Measurements from ENCODE around the gene PYCR2.

The PYCR2 gene

DNA sequence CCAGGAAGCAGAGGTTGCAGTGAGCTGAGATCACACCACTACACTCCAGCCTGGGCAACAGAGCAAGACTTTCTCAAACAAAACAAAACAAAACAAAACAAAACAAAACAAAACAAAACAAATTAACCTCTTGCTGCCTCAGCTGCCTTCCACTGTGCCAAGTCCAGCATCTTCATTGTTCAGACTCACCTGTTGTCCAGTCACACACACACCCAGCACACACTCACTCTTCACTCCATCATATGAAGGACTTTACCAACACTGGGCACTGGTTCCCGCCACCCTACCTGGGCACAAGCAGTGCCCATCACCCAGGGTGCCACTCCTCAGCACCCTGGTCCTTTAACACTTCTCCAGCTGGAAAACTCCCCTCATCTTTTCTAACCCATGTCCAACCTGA lies 14.6 kb downstream of the PYCR2 start:
- DNase-seq (ENCODE audit: low spot score): no peak
- no peak for TF ChIP-seq CTCF (IDR thresholded peaks at IDR 0.05; ENCODE audit: extremely low read depth, insufficient read depth, missing control alignments)
- in situ Hi-C loops (cut with MboI; ENCODE audit: low pct_unique_long_range_greater_than_20kb, low sequenced_read_pairs, unreplicated experiment): no loop called here

DNA sequence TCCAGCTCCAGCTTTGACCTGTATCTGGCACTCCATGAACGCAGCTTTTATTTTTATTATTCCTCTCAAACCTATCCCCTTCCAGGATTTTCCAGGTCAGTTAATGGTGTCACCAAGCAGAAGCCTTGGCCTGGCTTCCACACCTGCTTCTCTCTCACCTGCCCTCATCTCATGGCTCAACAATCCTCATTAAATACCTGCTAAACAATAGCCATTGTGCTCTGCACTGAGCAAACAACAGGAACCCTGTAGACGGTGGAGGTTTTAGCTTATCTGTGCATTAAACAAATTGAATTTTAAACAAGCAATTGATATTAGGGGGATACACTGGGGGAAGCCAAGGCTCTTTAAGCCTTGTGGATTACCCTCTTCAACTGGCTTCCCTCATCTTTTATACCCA lies 15.3 kb downstream of the PYCR2 start:
- in situ Hi-C loops (cut with MboI; ENCODE audit: low pct_unique_long_range_greater_than_20kb, low sequenced_read_pairs, unreplicated experiment): no loop called here
- DNase-seq (ENCODE audit: low spot score): no peak
- TF ChIP-seq CTCF (IDR thresholded peaks at IDR 0.05; ENCODE audit: extremely low read depth, insufficient read depth, missing control alignments): no peak

GRCh38 chr1:225908013-225908640 lies 15.9 kb downstream of the PYCR2 start:
- no peak for TF ChIP-seq CTCF (IDR thresholded peaks at IDR 0.05; ENCODE audit: extremely low read depth, insufficient read depth, missing control alignments)
- no peak for DNase-seq (ENCODE audit: low spot score)
- in situ Hi-C loops (cut with MboI; ENCODE audit: low pct_unique_long_range_greater_than_20kb, low sequenced_read_pairs, unreplicated experiment): no loop called here

- TF ChIP-seq CTCF (IDR thresholded peaks at IDR 0.05; ENCODE audit: extremely low read depth, insufficient read depth, missing control alignments): no peak
- DNase-seq (ENCODE audit: low spot score): no peak
- in situ Hi-C loops (cut with MboI; ENCODE audit: low pct_unique_long_range_greater_than_20kb, low sequenced_read_pairs, unreplicated experiment): no loop called here
Observed at GRCh38 chr1:225907341-225907740, 16.7 kb downstream of the PYCR2 start.

DNA sequence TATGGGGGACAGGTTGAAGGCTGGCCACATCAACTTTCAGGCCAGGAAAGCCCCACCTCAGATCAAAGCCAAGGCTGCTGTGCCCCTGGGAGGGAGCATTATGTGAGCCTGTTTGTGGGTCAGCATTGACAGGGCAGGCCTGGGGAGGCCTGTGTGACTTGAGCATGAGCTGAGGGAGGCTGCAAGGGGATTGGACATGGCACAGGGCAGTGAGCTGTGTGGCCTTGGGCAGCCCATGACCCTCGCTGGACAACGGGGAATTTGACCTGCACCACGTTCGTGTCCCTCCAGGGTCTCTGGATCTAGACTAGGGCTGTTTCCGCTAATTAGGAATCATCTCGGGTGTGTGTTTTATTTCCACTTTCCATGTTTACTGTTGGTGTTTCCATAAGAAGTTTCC lies 17.6 kb downstream of the PYCR2 start:
- in situ Hi-C loops (cut with MboI; ENCODE audit: low pct_unique_long_range_greater_than_20kb, low sequenced_read_pairs, unreplicated experiment): no loop called here

GRCh38 chr1:225903623-225904022 lies 20.4 kb downstream of the PYCR2 start:
- TF ChIP-seq CTCF (IDR thresholded peaks at IDR 0.05; ENCODE audit: extremely low read depth, insufficient read depth, missing control alignments): no peak
- DNase-seq (ENCODE audit: low spot score): no peak
- in situ Hi-C loops (cut with MboI; ENCODE audit: low pct_unique_long_range_greater_than_20kb, low sequenced_read_pairs, unreplicated experiment): no loop called here

More for the DNA sequence above, 17.6 kb downstream of the PYCR2 start:
- no peak for TF ChIP-seq CTCF (IDR thresholded peaks at IDR 0.05; ENCODE audit: extremely low read depth, insufficient read depth, missing control alignments)
- DNase-seq (ENCODE audit: low spot score): no peak

All from GM13977 (cell line).